Astrocyte of the spinal cord (primary cell): ENCODE data around the gene ZNF710.

ENCODE experiments used
- DNase-seq: peaks from one replicate; pipeline ENCODE4 v3.0.0; 2011; ENCODE audit warnings: low read depth, low spot score
- H3K4me3 ChIP-seq: 2 replicates; pipeline ENCODE4 v1.5.1; 2011; ENCODE audit warnings: low read depth, mild to moderate bottlenecking, low read length, moderate library complexity
- in situ Hi-C: cut with HindIII; loops from 2 replicates; pipeline ENCODE4 v1.10.0; 2017; ENCODE audit warnings: low sequenced_read_pairs
- TF ChIP-seq, protein P1 (sequence below): IDR thresholded peaks from 2 replicates; pipeline ENCODE4 v1.5.1; 2012; ENCODE audit warnings: low read depth, mild to moderate bottlenecking, low read length, inconsistent platforms

The ZNF710 gene

DNA sequence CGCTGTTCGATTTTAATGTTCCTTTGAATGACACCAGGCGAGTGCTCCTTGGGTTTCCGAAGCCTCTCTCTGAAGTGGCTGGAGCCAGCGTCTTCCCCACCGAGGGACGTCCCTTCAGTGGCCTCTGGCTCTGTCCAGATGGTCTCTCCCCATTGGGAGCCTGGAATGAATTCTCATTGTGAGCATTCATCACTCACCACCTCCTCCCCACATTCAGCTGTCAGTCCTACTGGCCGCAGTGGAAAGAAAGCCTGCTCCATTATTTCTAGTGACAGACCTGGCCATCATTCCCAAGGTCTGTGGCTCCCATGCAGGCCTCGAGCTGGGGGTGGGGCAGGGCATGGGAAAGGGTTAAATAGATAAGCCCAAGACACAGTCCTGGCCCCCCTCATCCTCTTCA lies 35.2 kb downstream of the ZNF710 start:
- TF ChIP-seq, protein P1, sequence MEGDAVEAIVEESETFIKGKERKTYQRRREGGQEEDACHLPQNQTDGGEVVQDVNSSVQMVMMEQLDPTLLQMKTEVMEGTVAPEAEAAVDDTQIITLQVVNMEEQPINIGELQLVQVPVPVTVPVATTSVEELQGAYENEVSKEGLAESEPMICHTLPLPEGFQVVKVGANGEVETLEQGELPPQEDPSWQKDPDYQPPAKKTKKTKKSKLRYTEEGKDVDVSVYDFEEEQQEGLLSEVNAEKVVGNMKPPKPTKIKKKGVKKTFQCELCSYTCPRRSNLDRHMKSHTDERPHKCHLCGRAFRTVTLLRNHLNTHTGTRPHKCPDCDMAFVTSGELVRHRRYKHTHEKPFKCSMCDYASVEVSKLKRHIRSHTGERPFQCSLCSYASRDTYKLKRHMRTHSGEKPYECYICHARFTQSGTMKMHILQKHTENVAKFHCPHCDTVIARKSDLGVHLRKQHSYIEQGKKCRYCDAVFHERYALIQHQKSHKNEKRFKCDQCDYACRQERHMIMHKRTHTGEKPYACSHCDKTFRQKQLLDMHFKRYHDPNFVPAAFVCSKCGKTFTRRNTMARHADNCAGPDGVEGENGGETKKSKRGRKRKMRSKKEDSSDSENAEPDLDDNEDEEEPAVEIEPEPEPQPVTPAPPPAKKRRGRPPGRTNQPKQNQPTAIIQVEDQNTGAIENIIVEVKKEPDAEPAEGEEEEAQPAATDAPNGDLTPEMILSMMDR = no peak
- DNase-seq = no peak
- no peak overlapping the region for H3K4me3 ChIP-seq
- in situ Hi-C loops = no loop called here

- no peak overlapping the region for H3K4me3 ChIP-seq
- in situ Hi-C loops = no loop called here
- TF ChIP-seq, protein P1 = no peak
- DNase-seq = no peak
These were observed 35.8 kb downstream of the ZNF710 start for GRCh38 chr15:90036806-90037510.

- TF ChIP-seq, protein P1 = no peak
- in situ Hi-C loops = no loop called here
- H3K4me3 ChIP-seq = no peak overlapping the region
- DNase-seq = peak; percentile 43
These were observed 36.4 kb downstream of the ZNF710 start for GRCh38 chr15:90037511-90037860.

- in situ Hi-C loops = no loop called here
These were observed 37.0 kb downstream of the ZNF710 start for GRCh38 chr15:90037961-90038631.

GRCh38 chr15:90038632-90039095 lies 37.5 kb downstream of the ZNF710 start:
- TF ChIP-seq, protein P1 = no peak
- H3K4me3 ChIP-seq = no peak overlapping the region
- DNase-seq = no peak
- in situ Hi-C loops = no loop called here

More at GRCh38 chr15:90037961-90038631, 37.0 kb downstream of the ZNF710 start:
- no peak overlapping the region for H3K4me3 ChIP-seq
- TF ChIP-seq, protein P1 = no peak
- DNase-seq = no peak

- in situ Hi-C loops = no loop called here
- no peak overlapping the region for H3K4me3 ChIP-seq
These were observed 38.9 kb downstream of the ZNF710 start for GRCh38 chr15:90039996-90040395.

More at GRCh38 chr15:90039996-90040395, 38.9 kb downstream of the ZNF710 start:
- TF ChIP-seq, protein P1 = no peak
- no peak for DNase-seq
